Activated CD8-positive, alpha-beta memory T cell treated with anti-CD3 and anti-CD28 coated beads, Interleukin-2, amount 10 ng/mL, durations not matched to agents 7 days and 5 days (primary cell): ENCODE measurements around the gene CA10. TPM values are rescaled to one million over a fixed set of nuclear protein-coding genes. Genes with fewer than 3 reads are reported as not detected.

Experiments
- ATAC-seq: fragments of 150-1000 bp; cut with Tn5 transposase; one replicate; pipeline ENCODE4 v1.10.0; 2021; ENCODE audit warnings: moderate library complexity
- CTCF ChIA-PET: fragments of 350-600 bp; sonication (Branson Sonifier 250); formaldehyde crosslinking; loops from one replicate; lab custom pipeline; 2021; ENCODE audit warnings: antibody characterized with exemption; lab: Charles Lee
- DNase-seq: peaks from one replicate; pipeline ENCODE4 v3.0.0-alpha.2; 2020
- H3K27ac Mint-ChIP-seq: one replicate; pipeline ENCODE4 v1.8.0; 2021; ENCODE audit warnings: mild to moderate bottlenecking, mixed read lengths
- H3K27me3 Mint-ChIP-seq: one replicate; pipeline ENCODE4 v1.8.0; 2021; ENCODE audit warnings: mixed read lengths
- H3K36me3 Mint-ChIP-seq: one replicate; pipeline ENCODE4 v1.8.0; 2021; ENCODE audit warnings: mild to moderate bottlenecking, mixed read lengths
- H3K4me1 Mint-ChIP-seq: one replicate; pipeline ENCODE4 v1.8.0; 2021; ENCODE audit warnings: mixed read lengths
- H3K4me3 Mint-ChIP-seq: one replicate; pipeline ENCODE4 v1.8.0; 2021; ENCODE audit warnings: mild to moderate bottlenecking, moderate library complexity, mixed read lengths
- H3K9me3 Mint-ChIP-seq: one replicate; pipeline ENCODE4 v1.8.0; 2022; ENCODE audit warnings: low read depth, mixed read lengths
- total RNA-seq, 2 experiments: library from RNA; stranded (reverse); gene quantifications; one replicate each; pipeline ENCODE4 v1.2.3, GENCODE V29; 2021

Gene CA10
- total RNA-seq, 2 experiments from 2014 or later: 0.09 to 0.30 TPM

DNA sequence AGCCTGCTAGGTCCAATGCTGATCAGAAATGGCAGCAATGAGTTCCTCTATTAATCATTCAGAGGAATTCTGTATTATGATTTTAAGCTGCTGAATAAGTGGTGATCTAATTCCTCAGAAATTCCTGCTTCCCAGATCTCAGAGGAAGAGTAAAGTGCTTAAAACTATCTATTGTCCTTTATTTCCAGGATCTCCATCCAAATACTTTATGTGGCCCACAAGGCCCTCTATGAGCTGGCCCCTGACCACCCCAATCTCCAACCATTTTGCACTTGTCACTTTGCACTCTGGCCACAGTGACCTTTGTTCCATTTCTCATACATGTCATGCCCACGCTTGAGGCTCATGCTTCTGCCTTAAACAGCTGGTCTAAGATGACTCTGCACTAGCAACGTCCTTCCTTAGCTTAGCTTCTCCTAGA lies 93.7 kb downstream of the CA10 start:
- H3K36me3 Mint-ChIP-seq: no peaks in the 10 kb centered on the region
- no peaks in the 10 kb centered on the region for H3K27me3 Mint-ChIP-seq
- DNase-seq (no peak), ATAC-seq (no peak)
- H3K4me1 Mint-ChIP-seq: no peaks in the 10 kb centered on the region
- H3K4me3 Mint-ChIP-seq: no peak overlapping the region
- CTCF ChIA-PET: no interaction called here
- peaks cover 6% of the 10 kb centered on the region for H3K9me3 Mint-ChIP-seq
- no peak overlapping the region for H3K27ac Mint-ChIP-seq

DNA sequence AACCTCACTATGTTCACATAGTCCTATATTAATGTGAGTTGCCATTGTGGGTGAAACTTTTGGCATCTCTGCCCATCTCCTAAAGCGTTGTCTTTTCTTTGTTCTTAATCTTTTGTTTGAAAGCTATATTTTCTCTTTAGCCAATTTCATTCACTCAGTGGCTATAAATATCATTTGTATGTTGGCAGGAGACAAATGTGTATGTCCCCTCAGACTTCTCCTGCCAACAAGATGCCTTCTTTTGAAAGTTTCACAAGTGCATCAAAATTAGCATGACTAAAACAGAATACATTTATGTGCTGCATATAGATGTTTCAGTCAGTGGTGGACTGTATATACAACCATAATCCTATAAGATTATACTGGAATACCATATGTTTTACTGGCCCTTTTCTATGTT lies 109.0 kb downstream of the CA10 start:
- Mint-ChIP-seq H3K4me1 (no peaks in the 10 kb centered on the region), H3K4me3 (no peak overlapping the region), H3K36me3 (no peaks in the 10 kb centered on the region), H3K9me3 (no peaks in the 10 kb centered on the region), H3K27ac (no peak overlapping the region), H3K27me3 (no peaks in the 10 kb centered on the region)
- DNase-seq (no peak), ATAC-seq (no peak)
- CTCF ChIA-PET: no interaction called here

DNA sequence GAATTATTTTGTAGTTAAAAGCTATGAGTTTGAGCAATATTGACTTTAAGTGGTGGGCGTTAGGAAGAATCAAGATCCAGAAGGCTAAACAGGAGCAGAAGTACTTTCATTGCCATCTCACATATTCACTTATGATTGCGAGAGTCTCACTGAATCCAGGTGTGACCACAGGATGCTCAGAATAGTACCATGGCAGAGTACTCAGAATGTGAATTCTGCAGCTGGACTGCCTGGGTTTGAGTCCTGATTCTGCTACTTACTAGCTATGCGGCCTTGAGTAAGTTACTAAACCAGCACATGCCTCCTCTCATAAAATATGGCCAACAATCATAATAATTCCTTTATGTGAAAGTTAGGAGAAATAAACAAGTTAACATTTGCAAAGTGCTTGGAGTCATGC lies 109.5 kb downstream of the CA10 start:
- Mint-ChIP-seq H3K4me3 (no peak overlapping the region), H3K4me1 (no peaks in the 10 kb centered on the region), H3K36me3 (no peaks in the 10 kb centered on the region), H3K9me3 (no peaks in the 10 kb centered on the region), H3K27ac (no peak overlapping the region), H3K27me3 (no peaks in the 10 kb centered on the region)
- DNase-seq (no peak), ATAC-seq (no peak)
- CTCF ChIA-PET: no interaction called here

DNA sequence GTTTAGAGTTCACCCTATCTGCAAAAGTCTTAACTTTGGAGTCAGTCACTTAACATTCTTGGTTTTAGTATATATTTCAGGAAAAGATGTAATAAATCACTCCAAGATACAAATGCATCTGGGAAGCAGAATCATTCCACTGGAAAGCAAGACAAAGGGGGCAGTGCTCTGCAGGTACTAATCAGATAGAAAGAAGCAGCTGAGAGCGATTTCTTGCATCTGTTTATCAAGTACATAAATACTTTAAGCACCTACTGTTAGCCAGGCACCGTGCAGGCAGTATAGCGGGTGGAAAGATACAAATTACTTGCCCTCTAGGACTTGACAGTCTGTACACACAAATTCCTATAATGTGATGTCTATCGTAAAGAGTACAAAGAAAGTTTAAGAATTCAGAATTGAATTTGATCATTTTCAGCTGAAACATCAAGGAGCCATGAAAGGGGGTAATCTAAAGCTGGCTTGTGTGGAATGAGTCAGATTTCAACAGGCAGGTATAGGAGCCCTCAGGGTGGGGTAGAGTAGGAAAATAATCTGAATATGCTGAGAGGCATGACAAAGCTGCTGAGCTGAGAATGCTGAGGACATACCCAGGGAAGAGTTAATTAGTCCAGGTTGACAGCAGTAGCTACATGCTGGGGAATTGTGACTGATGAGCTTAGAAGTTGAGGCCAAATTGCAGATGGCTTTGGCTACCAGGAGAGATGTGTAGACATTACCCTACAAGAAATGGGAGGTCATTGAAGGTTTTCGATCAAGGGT lies 110.2 kb downstream of the CA10 start:
- Mint-ChIP-seq H3K4me3 (no peak overlapping the region), H3K27ac (no peak overlapping the region), H3K36me3 (no peaks in the 10 kb centered on the region), H3K4me1 (no peaks in the 10 kb centered on the region), H3K27me3 (no peaks in the 10 kb centered on the region), H3K9me3 (no peaks in the 10 kb centered on the region)
- ATAC-seq (no peak), DNase-seq (no peak)
- CTCF ChIA-PET: no interaction called here

DNA sequence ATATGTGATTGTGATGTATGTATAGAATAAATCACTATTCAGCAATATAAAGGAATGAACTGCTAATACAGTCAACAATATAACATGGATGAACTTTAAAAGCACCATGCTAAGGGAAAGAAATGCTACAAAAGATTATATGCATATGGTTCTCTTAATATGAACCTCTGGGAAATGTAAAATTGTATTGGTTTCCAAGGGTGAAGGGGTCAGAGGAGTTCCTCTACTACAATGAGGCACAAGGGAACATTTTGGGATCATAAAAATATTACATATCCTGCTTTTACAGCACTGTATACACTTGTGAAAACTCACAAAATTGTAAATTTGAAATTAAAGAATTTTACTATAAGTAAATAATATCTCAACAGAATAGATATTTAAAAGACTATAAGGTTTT lies 111.4 kb downstream of the CA10 start:
- no peak overlapping the region for H3K4me3 Mint-ChIP-seq
- no peak for ATAC-seq
- CTCF ChIA-PET: no interaction called here
- H3K27ac Mint-ChIP-seq: no peak overlapping the region
- no peak for DNase-seq
- no peaks in the 10 kb centered on the region for H3K4me1 Mint-ChIP-seq
- H3K9me3 Mint-ChIP-seq: no peaks in the 10 kb centered on the region
- no peaks in the 10 kb centered on the region for H3K27me3 Mint-ChIP-seq
- no peaks in the 10 kb centered on the region for H3K36me3 Mint-ChIP-seq

DNA sequence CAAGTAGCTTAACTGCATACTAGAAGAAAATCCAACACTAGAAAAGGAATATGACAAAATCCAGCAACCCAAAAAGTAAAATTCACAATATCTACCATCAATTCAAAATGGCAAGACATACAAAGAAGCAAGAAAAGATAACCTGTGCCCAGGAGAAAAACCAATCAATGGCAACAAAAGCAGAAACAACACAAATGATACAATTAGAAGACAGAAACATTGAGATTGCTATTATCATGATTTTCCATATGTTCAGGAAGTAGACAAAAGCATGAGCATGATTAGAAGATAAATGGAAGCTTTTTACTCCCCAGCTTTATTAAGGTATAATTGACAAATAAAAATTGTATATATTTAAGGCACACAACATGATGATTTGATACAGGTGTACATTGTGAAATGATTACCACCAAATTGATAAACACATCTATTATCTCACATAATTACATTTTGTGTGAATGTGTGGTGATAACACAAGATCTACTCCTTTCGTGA lies 117.3 kb downstream of the CA10 start:
- DNase-seq (no peak), ATAC-seq (no peak)
- Mint-ChIP-seq H3K9me3 (no peaks in the 10 kb centered on the region), H3K4me3 (no peak overlapping the region), H3K27ac (no peak overlapping the region), H3K36me3 (no peaks in the 10 kb centered on the region), H3K27me3 (no peaks in the 10 kb centered on the region), H3K4me1 (no peaks in the 10 kb centered on the region)
- CTCF ChIA-PET: no interaction called here

DNA sequence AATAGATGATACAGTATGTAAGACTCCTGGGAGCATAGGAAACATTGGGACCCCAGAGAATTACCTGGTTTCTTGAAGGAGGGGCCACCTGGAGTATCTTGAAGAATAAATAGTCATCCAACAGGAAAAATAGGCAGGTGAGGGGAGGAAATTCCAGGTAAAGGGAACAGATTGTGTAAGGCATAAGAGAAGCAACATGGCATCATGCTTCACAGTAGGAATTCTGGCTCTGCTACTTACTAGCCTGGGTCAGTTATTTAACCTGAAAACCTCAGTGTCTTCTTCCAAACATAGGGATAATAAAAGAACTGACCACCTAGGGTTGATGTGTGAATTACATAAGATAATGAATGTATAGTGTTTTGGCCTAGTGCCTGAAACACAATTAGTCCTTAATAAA lies 122.1 kb downstream of the CA10 start:
- ATAC-seq (no peak), DNase-seq (no peak)
- H3K27me3 Mint-ChIP-seq: no peaks in the 10 kb centered on the region
- no peak overlapping the region for H3K27ac Mint-ChIP-seq
- CTCF ChIA-PET: no interaction called here
- no peaks in the 10 kb centered on the region for H3K4me1 Mint-ChIP-seq
- H3K9me3 Mint-ChIP-seq: no peaks in the 10 kb centered on the region
- H3K4me3 Mint-ChIP-seq: no peak overlapping the region
- H3K36me3 Mint-ChIP-seq: no peaks in the 10 kb centered on the region

DNA sequence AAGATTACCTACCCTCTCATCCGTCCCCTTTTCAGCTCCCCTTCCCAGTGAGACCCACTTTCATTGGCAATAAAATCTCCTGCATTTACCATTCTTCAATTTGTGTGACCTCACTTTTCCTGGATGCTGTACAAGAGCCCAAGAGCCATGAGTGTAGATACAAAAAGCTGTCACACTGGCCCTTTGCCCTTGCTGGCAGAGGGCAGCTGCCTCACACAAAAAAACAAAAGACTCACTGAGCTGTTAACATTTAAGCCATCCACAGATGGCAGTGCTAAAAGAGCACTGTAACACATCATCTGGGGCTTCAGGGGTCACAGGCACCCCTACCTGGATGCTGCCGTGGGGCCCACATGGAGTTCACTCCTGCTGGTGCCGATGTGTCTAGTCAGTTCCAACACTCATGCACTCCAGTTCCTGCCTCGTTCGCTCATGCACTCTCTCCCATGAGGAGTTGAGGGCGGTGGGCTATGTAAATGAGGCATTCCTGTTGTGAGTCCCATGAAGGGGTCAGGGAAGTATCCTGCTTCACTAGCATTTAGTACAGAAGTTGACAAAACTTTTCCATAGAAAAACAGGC lies 123.1 kb downstream of the CA10 start:
- no peaks in the 10 kb centered on the region for H3K36me3 Mint-ChIP-seq
- H3K27me3 Mint-ChIP-seq: no peaks in the 10 kb centered on the region
- ATAC-seq (no peak), DNase-seq (no peak)
- H3K9me3 Mint-ChIP-seq: no peaks in the 10 kb centered on the region
- no peaks in the 10 kb centered on the region for H3K4me1 Mint-ChIP-seq
- H3K27ac Mint-ChIP-seq: no peak overlapping the region
- no peak overlapping the region for H3K4me3 Mint-ChIP-seq
- CTCF ChIA-PET: no interaction called here

DNA sequence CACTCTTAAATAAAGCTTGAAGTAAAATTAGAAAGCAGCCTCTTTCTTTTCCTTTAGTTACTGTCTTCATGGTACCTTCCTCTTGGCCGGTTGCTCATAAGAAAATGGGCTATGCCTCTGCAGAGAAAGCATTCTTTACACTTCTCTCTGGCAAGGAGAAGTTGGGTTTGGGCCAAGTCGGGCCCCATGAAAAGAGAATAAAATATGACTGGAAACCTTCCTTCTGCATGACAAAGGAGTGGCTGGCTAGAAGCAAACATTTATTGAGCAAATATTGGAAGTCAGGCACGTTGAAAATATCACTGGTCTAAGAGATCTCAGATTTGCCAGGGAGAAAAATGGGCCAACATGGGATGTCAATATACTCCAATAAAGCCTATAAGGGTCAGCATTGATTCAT lies 126.1 kb downstream of the CA10 start:
- H3K36me3 Mint-ChIP-seq: no peaks in the 10 kb centered on the region
- no peak overlapping the region for H3K27ac Mint-ChIP-seq
- H3K4me1 Mint-ChIP-seq: no peaks in the 10 kb centered on the region
- H3K9me3 Mint-ChIP-seq: no peaks in the 10 kb centered on the region
- CTCF ChIA-PET: no interaction called here
- no peak overlapping the region for H3K4me3 Mint-ChIP-seq
- no peak for DNase-seq
- no peak for ATAC-seq
- H3K27me3 Mint-ChIP-seq: no peaks in the 10 kb centered on the region

DNA sequence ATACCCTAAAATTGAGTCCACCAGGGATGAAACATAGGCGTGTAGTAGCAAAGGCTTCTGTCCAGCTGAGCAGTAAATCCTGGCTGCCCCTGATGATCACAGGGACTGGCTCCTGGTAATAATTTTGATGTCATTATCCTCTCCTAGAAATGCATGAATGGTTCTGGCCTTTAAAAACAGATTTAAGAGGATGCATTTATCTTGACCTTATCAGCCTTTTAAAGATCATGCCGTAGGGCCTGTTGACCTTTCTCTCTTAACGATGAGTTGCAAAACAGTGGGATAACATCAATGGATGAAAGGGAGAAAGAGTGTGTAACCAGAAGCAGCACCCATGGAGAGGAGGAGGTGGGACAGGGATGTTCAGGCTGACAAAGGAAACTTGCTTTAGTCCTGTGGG lies 128.5 kb downstream of the CA10 start:
- no peaks in the 10 kb centered on the region for H3K4me1 Mint-ChIP-seq
- no peaks in the 10 kb centered on the region for H3K9me3 Mint-ChIP-seq
- DNase-seq (no peak), ATAC-seq (no peak)
- CTCF ChIA-PET: no interaction called here
- no peak overlapping the region for H3K27ac Mint-ChIP-seq
- H3K4me3 Mint-ChIP-seq: no peak overlapping the region
- H3K27me3 Mint-ChIP-seq: no peaks in the 10 kb centered on the region
- H3K36me3 Mint-ChIP-seq: no peaks in the 10 kb centered on the region

DNA sequence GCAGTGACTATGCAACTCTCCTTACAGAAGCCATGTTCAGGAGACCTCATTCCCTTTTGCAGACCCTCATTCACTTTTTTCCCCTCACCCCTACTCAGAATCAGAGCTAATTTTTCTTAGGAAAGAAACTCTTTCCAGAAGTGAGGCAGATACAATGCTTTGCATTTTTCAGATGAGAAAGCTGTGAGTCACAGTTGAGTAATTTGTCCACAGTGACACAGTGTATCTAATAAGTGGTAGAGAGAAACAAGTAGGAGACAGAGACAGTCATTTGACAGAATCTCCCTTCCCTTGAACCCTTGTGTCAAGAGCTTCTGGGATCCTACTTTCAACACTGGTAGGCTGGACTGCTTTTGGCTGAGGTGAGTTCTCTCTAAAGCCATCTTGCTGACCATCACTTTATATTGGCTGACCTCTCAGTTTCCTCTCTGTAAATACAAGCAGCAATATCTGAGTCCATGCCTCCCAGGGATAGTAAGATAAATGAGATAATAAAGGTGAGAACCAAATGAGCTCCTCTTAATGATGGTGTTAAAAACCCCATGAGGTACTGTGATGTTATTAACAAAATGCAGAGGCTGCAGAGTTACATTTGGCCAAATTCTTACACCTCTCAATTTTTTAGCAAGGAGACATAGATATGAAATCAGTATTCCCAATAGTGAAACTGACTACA lies 130.8 kb downstream of the CA10 start:
- CTCF ChIA-PET: no interaction called here
- H3K27ac Mint-ChIP-seq: no peak overlapping the region
- H3K9me3 Mint-ChIP-seq: no peaks in the 10 kb centered on the region
- no peak for DNase-seq
- no peaks in the 10 kb centered on the region for H3K27me3 Mint-ChIP-seq
- H3K4me1 Mint-ChIP-seq: no peaks in the 10 kb centered on the region
- H3K36me3 Mint-ChIP-seq: no peaks in the 10 kb centered on the region
- H3K4me3 Mint-ChIP-seq: no peak overlapping the region
- ATAC-seq: no peak

DNA sequence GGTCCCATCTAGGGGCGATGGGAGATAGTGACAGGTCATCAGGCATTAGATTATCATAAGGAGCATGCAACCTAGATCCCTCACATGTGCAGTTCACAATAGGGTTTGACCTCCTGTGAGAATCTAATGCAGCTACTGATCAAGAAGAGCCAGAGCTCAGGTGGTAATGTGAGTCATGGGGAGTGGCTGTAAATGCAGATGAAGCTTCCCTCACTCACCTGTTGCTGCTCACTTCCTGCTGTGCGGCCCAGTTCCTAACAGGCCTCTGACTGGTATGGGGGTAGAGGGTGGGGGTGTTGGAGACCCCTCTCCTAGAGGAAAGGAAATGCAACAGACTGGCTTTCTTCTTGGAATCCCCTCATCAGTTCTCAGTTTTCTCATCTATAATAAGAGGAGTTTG lies 131.4 kb downstream of the CA10 start:
- CTCF ChIA-PET: no interaction called here
- Mint-ChIP-seq H3K36me3 (no peaks in the 10 kb centered on the region), H3K27ac (no peak overlapping the region), H3K9me3 (no peaks in the 10 kb centered on the region), H3K27me3 (no peaks in the 10 kb centered on the region), H3K4me1 (no peaks in the 10 kb centered on the region), H3K4me3 (no peak overlapping the region)
- ATAC-seq: no peak
- DNase-seq: no peak

DNA sequence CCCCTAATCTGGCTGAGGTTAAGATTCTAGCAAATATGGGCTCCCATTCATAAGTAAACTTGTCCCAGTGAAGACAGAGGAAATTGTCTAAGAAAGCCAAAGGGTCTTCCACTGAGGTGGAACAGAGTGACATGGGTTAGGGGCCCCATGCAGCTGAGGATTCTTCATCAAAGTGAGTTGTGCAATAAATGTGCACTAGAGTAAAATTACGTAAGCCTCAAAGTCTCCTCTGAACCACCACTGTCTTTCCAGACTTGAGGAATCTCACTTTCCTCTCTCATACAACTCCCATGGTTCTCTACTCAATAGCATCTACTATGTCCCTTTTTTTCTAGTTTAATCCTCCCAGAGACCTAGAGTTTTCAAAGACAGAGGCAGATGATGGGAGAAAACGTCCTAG lies 132.4 kb downstream of the CA10 start:
- Mint-ChIP-seq H3K4me3 (no peak overlapping the region), H3K36me3 (no peaks in the 10 kb centered on the region), H3K4me1 (no peaks in the 10 kb centered on the region), H3K9me3 (no peaks in the 10 kb centered on the region), H3K27ac (no peak overlapping the region), H3K27me3 (no peaks in the 10 kb centered on the region)
- DNase-seq: no peak
- CTCF ChIA-PET: no interaction called here
- ATAC-seq: no peak

DNA sequence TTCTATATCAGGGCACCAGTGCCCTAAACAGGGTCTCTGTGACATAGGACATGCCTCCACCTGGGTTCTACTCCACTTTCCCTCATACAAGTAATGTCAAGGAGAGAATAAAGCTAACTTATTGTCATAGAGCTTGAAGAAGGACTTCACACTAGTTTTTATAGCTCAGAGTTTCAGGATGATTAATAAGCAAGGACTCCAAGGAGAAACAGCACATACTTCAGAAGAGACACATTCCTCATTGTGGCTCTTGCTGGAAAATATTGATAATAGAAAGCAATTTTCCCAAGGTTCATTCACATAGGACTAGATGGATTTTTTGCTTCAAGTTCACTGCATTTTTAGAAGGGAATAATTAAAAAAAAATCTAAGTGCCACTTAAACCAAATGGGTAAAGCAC lies 133.3 kb downstream of the CA10 start:
- Mint-ChIP-seq H3K4me3 (no peak overlapping the region), H3K36me3 (no peaks in the 10 kb centered on the region), H3K27ac (no peak overlapping the region), H3K9me3 (peaks cover 1% of the 10 kb centered on the region), H3K27me3 (no peaks in the 10 kb centered on the region), H3K4me1 (no peaks in the 10 kb centered on the region)
- no peak for ATAC-seq
- CTCF ChIA-PET: no interaction called here
- no peak for DNase-seq
